Activated CD4-positive, alpha-beta T cell treated with anti-CD3 and anti-CD28 coated beads, Interleukin-2, amount 10 ng/mL, durations not matched to agents 24 days and 14 days (primary cell): ENCODE measurements around the gene MIB2. TPM values are rescaled to one million over a fixed set of nuclear protein-coding genes. Genes with fewer than 3 reads are reported as not detected.
"Not testable (repeated sequence)": the region's sequence is repeated elsewhere in the genome, so short reads cannot be mapped to it uniquely, and the experiment has no call there.

Source experiments
- DNase-seq: peaks from one replicate; pipeline ENCODE4 v3.0.0; 2022
- H3K27ac Mint-ChIP-seq: one replicate; pipeline ENCODE4 v1.8.0; 2022; ENCODE audit warnings: mild to moderate bottlenecking, mixed read lengths
- H3K27me3 Mint-ChIP-seq: one replicate; pipeline ENCODE4 v1.8.0; 2022; ENCODE audit warnings: mixed read lengths
- H3K36me3 Mint-ChIP-seq: one replicate; pipeline ENCODE4 v1.8.0; 2022; ENCODE audit warnings: low read depth, mild to moderate bottlenecking, mixed read lengths
- H3K4me1 Mint-ChIP-seq: one replicate; pipeline ENCODE4 v1.8.0; 2021; ENCODE audit warnings: mixed read lengths
- H3K4me3 Mint-ChIP-seq: one replicate; pipeline ENCODE4 v1.8.0; 2022; ENCODE audit warnings: mild to moderate bottlenecking, moderate library complexity, mixed read lengths
- H3K9me3 Mint-ChIP-seq: one replicate; pipeline ENCODE4 v1.8.0; 2021; ENCODE audit warnings: mixed read lengths
- intact Hi-C: fragments of 100-400 bp; cut with micrococcal nuclease; formaldehyde crosslinking; loops from one replicate; pipeline ENCODE4 v1.15.1; 2023
- total RNA-seq: library from RNA; stranded (reverse); gene quantifications from 2 replicates; pipeline ENCODE4 v1.2.3, GENCODE V29; 2022

MIB2 gene
- total RNA-seq, 1 donor from 2014 or later: 32.7 TPM

GRCh38 chr1:1593834-1594601, 21.3 kb upstream of the MIB2 start:
- intact Hi-C loops: no loop called here
- no peak overlapping the region for H3K4me3 Mint-ChIP-seq
- no peak overlapping the region for H3K27ac Mint-ChIP-seq

GRCh38 chr1:1594602-1595260, 20.6 kb upstream of the MIB2 start:
- Mint-ChIP-seq H3K4me1 (peaks cover 7% of the 10 kb centered on the region), H3K36me3 (no peaks in the 10 kb centered on the region), H3K4me3 (no peak overlapping the region), H3K27me3 (peaks cover 9% of the 10 kb centered on the region), H3K9me3 (no peaks in the 10 kb centered on the region), H3K27ac (no peak overlapping the region)
- intact Hi-C loops: no loop called here
- DNase-seq: peak; percentile 56

More at GRCh38 chr1:1593834-1594601, 21.3 kb upstream of the MIB2 start:
- no peak for DNase-seq
- Mint-ChIP-seq H3K9me3 (no peaks in the 10 kb centered on the region), H3K36me3 (no peaks in the 10 kb centered on the region), H3K4me1 (peaks cover 7% of the 10 kb centered on the region), H3K27me3 (peaks cover 8% of the 10 kb centered on the region)

- H3K4me1 Mint-ChIP-seq, DNase-seq, intact Hi-C loops, H3K9me3 Mint-ChIP-seq, H3K27me3 Mint-ChIP-seq, H3K4me3 Mint-ChIP-seq, H3K27ac Mint-ChIP-seq, H3K36me3 Mint-ChIP-seq: not testable (repeated sequence)
Measured at GRCh38 chr1:1595341-1595740, 20.0 kb upstream of the MIB2 start.

- no peak for DNase-seq
- peaks cover 9% of the 10 kb centered on the region for H3K27me3 Mint-ChIP-seq
- H3K4me3 Mint-ChIP-seq: no peak overlapping the region
- peaks cover 7% of the 10 kb centered on the region for H3K4me1 Mint-ChIP-seq
- no peak overlapping the region for H3K27ac Mint-ChIP-seq
- no peaks in the 10 kb centered on the region for H3K36me3 Mint-ChIP-seq
- intact Hi-C loops: no loop called here
- H3K9me3 Mint-ChIP-seq: no peaks in the 10 kb centered on the region
Measured at GRCh38 chr1:1596493-1597274, 18.6 kb upstream of the MIB2 start.

GRCh38 chr1:1597275-1597930, 17.9 kb upstream of the MIB2 start:
- peak overlapping the region; percentile 31 for H3K4me3 Mint-ChIP-seq
- no peaks in the 10 kb centered on the region for H3K9me3 Mint-ChIP-seq
- peaks cover 9% of the 10 kb centered on the region for H3K27me3 Mint-ChIP-seq
- no peaks in the 10 kb centered on the region for H3K36me3 Mint-ChIP-seq
- H3K4me1 Mint-ChIP-seq: peaks cover 7% of the 10 kb centered on the region
- intact Hi-C loops: no loop called here
- no peak overlapping the region for H3K27ac Mint-ChIP-seq
- DNase-seq: peak; percentile 63

GRCh38 chr1:1598051-1598719, 17.1 kb upstream of the MIB2 start:
- Mint-ChIP-seq H3K27me3 (peaks cover 9% of the 10 kb centered on the region), H3K4me3 (peak overlapping the region; percentile 85), H3K36me3 (no peaks in the 10 kb centered on the region), H3K27ac (no peak overlapping the region), H3K9me3 (no peaks in the 10 kb centered on the region), H3K4me1 (peaks cover 7% of the 10 kb centered on the region)
- intact Hi-C loops: no loop called here
- DNase-seq: no peak

GRCh38 chr1:1598720-1599029, 16.6 kb upstream of the MIB2 start:
- H3K27ac Mint-ChIP-seq: peak overlapping the region; percentile 68
- intact Hi-C loops: no loop called here
- H3K36me3 Mint-ChIP-seq: no peaks in the 10 kb centered on the region
- no peak for DNase-seq
- peaks cover 7% of the 10 kb centered on the region for H3K4me1 Mint-ChIP-seq
- peaks cover 9% of the 10 kb centered on the region for H3K27me3 Mint-ChIP-seq
- no peaks in the 10 kb centered on the region for H3K9me3 Mint-ChIP-seq
- H3K4me3 Mint-ChIP-seq: peak overlapping the region; percentile 85

GRCh38 chr1:1599030-1599934, 16.0 kb upstream of the MIB2 start:
- DNase-seq: peak; percentile 87
- Mint-ChIP-seq H3K27me3 (peaks cover 9% of the 10 kb centered on the region), H3K4me1 (peaks cover 7% of the 10 kb centered on the region), H3K4me3 (peak overlapping the region; percentile 85), H3K36me3 (no peaks in the 10 kb centered on the region), H3K27ac (peak overlapping the region; percentile 68), H3K9me3 (no peaks in the 10 kb centered on the region)
- intact Hi-C loops: no loop called here

GRCh38 chr1:1599935-1600860, 15.1 kb upstream of the MIB2 start, which contains the start of gene FNDC10:
TSS of gene FNDC10 (minus strand) at chr1:1600135. CDS start at chr1:1600015, 120 bp downstream.
- Mint-ChIP-seq H3K4me3 (peak within 1 kb of the TSS; percentile 85), H3K27ac (peak within 1 kb of the TSS; percentile 68), H3K36me3 (no peaks in the 10 kb centered on the region), H3K4me1 (peaks cover 7% of the 10 kb centered on the region), H3K27me3 (peaks cover 9% of the 10 kb centered on the region), H3K9me3 (no peaks in the 10 kb centered on the region)
- intact Hi-C loops: no loop called here
- DNase-seq: peak; percentile 66

- peak overlapping the region; percentile 73 for H3K4me3 Mint-ChIP-seq
- no peaks in the 10 kb centered on the region for H3K9me3 Mint-ChIP-seq
- DNase-seq: peak; percentile 55
- H3K27ac Mint-ChIP-seq: no peak overlapping the region
- no peaks in the 10 kb centered on the region for H3K36me3 Mint-ChIP-seq
- peaks cover 9% of the 10 kb centered on the region for H3K27me3 Mint-ChIP-seq
- intact Hi-C loops: no loop called here
- H3K4me1 Mint-ChIP-seq: peaks cover 7% of the 10 kb centered on the region
Measured at GRCh38 chr1:1600861-1601563, 14.3 kb upstream of the MIB2 start.

- Mint-ChIP-seq H3K4me1 (peaks cover 8% of the 10 kb centered on the region), H3K36me3 (no peaks in the 10 kb centered on the region), H3K9me3 (no peaks in the 10 kb centered on the region), H3K4me3 (no peak overlapping the region), H3K27ac (no peak overlapping the region), H3K27me3 (peaks cover 9% of the 10 kb centered on the region)
- intact Hi-C loops: no loop called here
- no peak for DNase-seq
Measured at GRCh38 chr1:1601564-1602303, 13.6 kb upstream of the MIB2 start.
